Hepatocyte (in vitro differentiated cells): Measurements from ENCODE around the gene KCNA2.

ENCODE experiments used
- CTCF ChIP-seq: fragments of 200-600 bp; sonication (generic); IDR thresholded peaks from 2 replicates; pipeline ENCODE4 v1.5.1; 2016; ENCODE audit warnings: antibody characterized with exemption, mild to moderate bottlenecking; ENCODE audit not compliant: poor library complexity
- EZH2 ChIP-seq: fragments of 200-600 bp; sonication (generic); IDR thresholded peaks from 2 replicates; pipeline ENCODE4 v1.6.1; 2016; ENCODE audit warnings: antibody characterized with exemption, mild to moderate bottlenecking, borderline replicate concordance
- EZH2phosphoT487 ChIP-seq: fragments of 200-600 bp; sonication (generic); IDR thresholded peaks from one replicate; pipeline ENCODE4 v1.6.1; 2018; ENCODE audit warnings: antibody characterized with exemption, mild to moderate bottlenecking, low read depth, moderate library complexity; ENCODE audit not compliant: unreplicated experiment, severe bottlenecking

- TF ChIP-seq CTCF (no peak), EZH2phosphoT487 (no peak), EZH2 (no peak)
Observed at GRCh38 chr1:110648417-110648816, 42.3 kb upstream of the KCNA2 start.
